Spleen (tissue), 11 donors: ENCODE data around the gene ABTB2. TPM values are rescaled to one million over a fixed set of nuclear protein-coding genes. Genes with fewer than 3 reads are reported as not detected.

Experiments used
- DNase-seq: peaks from one replicate; pipeline ENCODE4 v3.0.0-alpha.2; 2020
- H3K27ac ChIP-seq, 8 donors: fragments of 200-600 bp; sonication (generic) in 7 of 8; 1 replicate in 4 of 8; 2 replicates in 4 of 8; pipeline versions ENCODE4 v1.5.0 to v1.8.0; 2016 to 2021; ENCODE audit warnings: inconsistent platforms in 4 of 8, mild to moderate bottlenecking in 4 of 8, moderate library complexity in 1 of 8
- H3K27me3 ChIP-seq, 7 donors: fragments of 200-600 bp; sonication (generic) in 6 of 7; replicated peaks in 1 of 7; 1 replicate in 4 of 7; 2 replicates in 3 of 7; pipeline versions ENCODE4 v1.5.0 to v1.8.0; 2016 to 2021; ENCODE audit warnings: inconsistent platforms in 3 of 7, mild to moderate bottlenecking in 1 of 7
- H3K36me3 ChIP-seq, 6 donors: fragments of 200-600 bp; sonication (generic) in 5 of 6; 1 replicate in 4 of 6; 2 replicates in 2 of 6; pipeline versions ENCODE4 v1.5.0 to v1.8.0; 2016 to 2021; ENCODE audit warnings: inconsistent platforms in 2 of 6
- H3K4me1 ChIP-seq, 6 donors: fragments of 200-600 bp; sonication (generic) in 5 of 6; 1 replicate in 3 of 6; 2 replicates in 3 of 6; pipeline versions ENCODE4 v1.5.0 to v1.8.0; 2016 to 2021; ENCODE audit warnings: inconsistent platforms in 3 of 6
- H3K4me3 ChIP-seq, 8 donors: fragments of 200-600 bp; sonication (generic) in 7 of 8; 1 replicate in 4 of 8; 2 replicates in 4 of 8; pipeline versions ENCODE4 v1.5.0 to v1.8.0; 2016 to 2021; ENCODE audit warnings: inconsistent platforms in 4 of 8, mild to moderate bottlenecking in 4 of 8, moderate library complexity in 2 of 8
- H3K9me3 ChIP-seq, 8 donors: fragments of 200-600 bp; sonication (generic) in 7 of 8; 1 replicate in 4 of 8; 2 replicates in 4 of 8; pipeline versions ENCODE4 v1.5.0 to v1.8.0; 2016 to 2021; ENCODE audit warnings: inconsistent platforms in 4 of 8
- CTCF ChIP-seq, 11 experiments: fragments of 200-600 bp in 7 of 11; fragments of 450-650 bp in 4 of 11; sonication (generic) in 4 of 11; IDR thresholded peaks in 8 of 11; conservative IDR thresholded peaks in 3 of 11; 1 replicate in 7 of 11; 2 replicates in 4 of 11; pipeline versions ENCODE4 v1.4.0 to v1.8.0; 2016 to 2021; ENCODE audit warnings: antibody characterized with exemption in 11 of 11, inconsistent platforms in 4 of 11, mild to moderate bottlenecking in 1 of 11
- POLR2A ChIP-seq, 3 donors: fragments of 450-650 bp; IDR thresholded peaks; one replicate each; pipeline ENCODE4 v1.5.1; 2017; ENCODE audit warnings: antibody characterized with exemption in 3 of 3, mild to moderate bottlenecking in 1 of 3
- POLR2AphosphoS5 ChIP-seq, 3 donors: sonication (generic); formaldehyde crosslinking; IDR thresholded peaks; one replicate each; pipeline ENCODE4 v1.5.1; 2017; ENCODE audit warnings: antibody characterized with exemption in 3 of 3
- WGBS, 5 donors: extraction: QIAGEN DNeasy Blood & Tissue Kit in 3 of 5; methylation state at CpG; one replicate each; pipeline versions ENCODE4 v1.1.5 to v1.1.7; 2013 to 2018; 5-methylcytosine and 5-hydroxymethylcytosine counted together
- intact Hi-C: fragments of 100-400 bp; cut with DNase I; formaldehyde crosslinking; loops from one replicate; pipeline ENCODE4 v1.15.0; 2023; ENCODE audit warnings: low total_unique reads
- polyA plus RNA-seq, 3 donors: library from polyadenylated mRNA; stranded (reverse); fragments of 200-250 nt; gene quantifications; one replicate each; pipeline ENCODE4 v1.2.1, GENCODE V29; 2013
- total RNA-seq, 7 donors: library from RNA; depleted of rRNA in 3 of 7; stranded (reverse); fragments of >200 nt in 3 of 7; fragmentation: NEBNext Ultra II Directional in 4 of 7; extraction: Animal tissue kit (Norgen Biotek cat#: 25700) in 4 of 7; gene quantifications; one replicate each; pipeline versions ENCODE4 v1.1.0 to v1.2.1, GENCODE V29; 2016 to 2021
- donor health status: healthy with polysubstance abuse.
- donor health status: DM: no; HTN: no; CAD: no; lungs with moderate emphysema.
- donor health status: DM: no; HTN: no; CAD: no.
- donor health status: Bipolar disorder and iron deficiency.
- donor health status: healthy.
- donor health status: DM: no; HTN: no; CAD: no.
- donor health status: DM: yes; HTN: yes; CAD: no.

ABTB2 gene
- total and polyA plus RNA-seq, 10 donors: 0.41 to 2.9 (median 1.7) TPM

- no peak overlapping the region for H3K4me3 ChIP-seq
- no peaks in the 10 kb centered on the region for H3K36me3 ChIP-seq
- 92 to 99% (median 93%) methylated on average over 3 of the region's 3 CpGs for WGBS, 5 donors
- no peaks in the 10 kb centered on the region for H3K27me3 ChIP-seq
- no peaks in the 10 kb centered on the region for H3K4me1 ChIP-seq
- intact Hi-C loops: no loop called here
- H3K27ac ChIP-seq: no peak overlapping the region
- H3K9me3 ChIP-seq: no peaks in the 10 kb centered on the region
- no peak for DNase-seq
- TF ChIP-seq CTCF (IDR thresholded peaks at IDR 0.05 in 8 of 11, conservative IDR thresholded peaks at IDR 0.05 in 3 of 11) (no peak), POLR2A (IDR thresholded peaks at IDR 0.05) (no peak), POLR2AphosphoS5 (IDR thresholded peaks at IDR 0.05) (no peak)
Measured at GRCh38 chr11:34331736-34332135, 26.1 kb downstream of the ABTB2 start.

DNA sequence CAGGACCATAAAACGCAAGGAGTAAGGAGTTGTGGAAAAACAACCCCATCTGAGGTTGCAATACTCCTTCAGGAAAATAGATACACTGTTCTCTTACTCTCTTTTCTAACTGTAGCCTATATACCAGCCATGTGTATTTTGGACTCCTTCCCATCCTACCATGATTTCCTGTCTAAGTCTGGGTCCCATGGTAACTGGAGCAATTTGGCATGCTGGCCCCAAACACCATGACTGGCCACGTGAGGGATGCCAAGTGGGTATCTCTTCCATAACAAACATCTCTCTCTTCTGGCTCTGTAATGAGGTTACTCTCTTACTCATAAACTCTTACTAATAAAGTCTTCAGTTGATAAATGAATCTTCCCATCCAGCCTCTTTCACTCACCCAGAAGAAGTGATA lies 26.5 kb downstream of the ABTB2 start:
- Histone ChIP-seq H3K4me3 (no peak overlapping the region), H3K27ac (no peak overlapping the region), H3K9me3 (no peaks in the 10 kb centered on the region), H3K27me3 (no peaks in the 10 kb centered on the region), H3K36me3 (no peaks in the 10 kb centered on the region), H3K4me1 (no peaks in the 10 kb centered on the region)
- no peak for DNase-seq
- TF ChIP-seq POLR2A (IDR thresholded peaks at IDR 0.05) (no peak), POLR2AphosphoS5 (IDR thresholded peaks at IDR 0.05) (no peak)
- WGBS, 5 donors: 65 to 80% (median 75%) methylated on average over 2 of the region's 2 CpGs
- intact Hi-C loops: no loop called here

- H3K27ac ChIP-seq: no peak overlapping the region
- no peaks in the 10 kb centered on the region for H3K27me3 ChIP-seq
- H3K4me1 ChIP-seq: no peaks in the 10 kb centered on the region
- no peaks in the 10 kb centered on the region for H3K36me3 ChIP-seq
- TF ChIP-seq POLR2A (IDR thresholded peaks at IDR 0.05): no peak
- no peak for TF ChIP-seq POLR2AphosphoS5 (IDR thresholded peaks at IDR 0.05)
- no peak for TF ChIP-seq CTCF (IDR thresholded peaks at IDR 0.05 in 8 of 11, conservative IDR thresholded peaks at IDR 0.05 in 3 of 11)
- no peak overlapping the region for H3K4me3 ChIP-seq
- intact Hi-C loops: no loop called here
- no peaks in the 10 kb centered on the region for H3K9me3 ChIP-seq
- no peak for DNase-seq
Measured at GRCh38 chr11:34330653-34331052, 27.2 kb downstream of the ABTB2 start.

- WGBS, 5 donors: 89 to 100% (median 95%) methylated on average over 2 of the region's 2 CpGs
- Histone ChIP-seq H3K4me1 (no peaks in the 10 kb centered on the region), H3K27ac (no peak overlapping the region), H3K27me3 (no peaks in the 10 kb centered on the region), H3K9me3 (no peaks in the 10 kb centered on the region), H3K4me3 (no peak overlapping the region), H3K36me3 (no peaks in the 10 kb centered on the region)
- DNase-seq: no peak
- TF ChIP-seq CTCF (IDR thresholded peaks at IDR 0.05 in 8 of 11, conservative IDR thresholded peaks at IDR 0.05 in 3 of 11) (no peak), POLR2A (IDR thresholded peaks at IDR 0.05) (no peak), POLR2AphosphoS5 (IDR thresholded peaks at IDR 0.05) (no peak)
- intact Hi-C loops: no loop called here
Measured at GRCh38 chr11:34329876-34330275, 27.9 kb downstream of the ABTB2 start.

GRCh38 chr11:34328632-34328910 lies 29.2 kb downstream of the ABTB2 start:
- no peak for DNase-seq
- 79 to 93% (median 84%) methylated on average over 4 of the region's 4 CpGs for WGBS, 5 donors
- no peaks in the 10 kb centered on the region for H3K27me3 ChIP-seq
- no peaks in the 10 kb centered on the region for H3K4me1 ChIP-seq
- H3K27ac ChIP-seq: no peak overlapping the region
- H3K36me3 ChIP-seq: no peaks in the 10 kb centered on the region
- intact Hi-C loops: no loop called here
- no peaks in the 10 kb centered on the region for H3K9me3 ChIP-seq
- TF ChIP-seq POLR2A (IDR thresholded peaks at IDR 0.05): no peak
- TF ChIP-seq CTCF (IDR thresholded peaks at IDR 0.05 in 8 of 11, conservative IDR thresholded peaks at IDR 0.05 in 3 of 11): no peak
- no peak for TF ChIP-seq POLR2AphosphoS5 (IDR thresholded peaks at IDR 0.05)
- no peak overlapping the region for H3K4me3 ChIP-seq
